SK-N-SH treated with all-trans-retinoic acid at 6 μM for 48 hours (cell line): Measurements from ENCODE around the gene ROBO2.

ENCODE experiments used
- ATAC-seq: fragments of 200-7000 bp; cut with Tn5 transposase; 3 replicates; pipeline ENCODE4 v1.9.1; 2020; ENCODE audit warnings: mild to moderate bottlenecking, moderate library complexity
- ARNTL ChIP-seq: fragments of 450-650 bp; formaldehyde crosslinking; IDR thresholded peaks from 2 replicates; pipeline ENCODE4 v1.5.0; 2020; ENCODE audit warnings: low read depth, mild to moderate bottlenecking, moderate library complexity, borderline replicate concordance
- BACH2 ChIP-seq: fragments of 250-450 bp; sonication (Bioruptor Pico); IDR thresholded peaks from 2 replicates; pipeline ENCODE4 v1.9.0; 2021; ENCODE audit warnings: mild to moderate bottlenecking, borderline replicate concordance
- CREB5 ChIP-seq: fragments of 250-450 bp; sonication (Bioruptor Pico); IDR thresholded peaks from 2 replicates; pipeline ENCODE4 v1.5.1; 2020; ENCODE audit warnings: low read depth, mild to moderate bottlenecking, moderate library complexity
- CSDC2 ChIP-seq: fragments of 250-450 bp; sonication (Bioruptor Pico); IDR thresholded peaks from 2 replicates; pipeline ENCODE4 v1.5.0; 2020; ENCODE audit warnings: mild to moderate bottlenecking, moderate library complexity
- CSRNP3 ChIP-seq: fragments of 250-450 bp; sonication (Bioruptor Pico); IDR thresholded peaks from 2 replicates; pipeline ENCODE4 v1.5.1; 2021; ENCODE audit warnings: mild to moderate bottlenecking, moderate library complexity
- ESRRG ChIP-seq: fragments of 250-450 bp; sonication (Bioruptor Pico); IDR thresholded peaks from 2 replicates; pipeline ENCODE4 v1.6.1; 2021; ENCODE audit warnings: mild to moderate bottlenecking
- ISL1 ChIP-seq: fragments of 250-450 bp; sonication (Bioruptor Pico); IDR thresholded peaks from 2 replicates; pipeline ENCODE4 v2.1.2; 2022; ENCODE audit warnings: mild to moderate bottlenecking, moderate library complexity
- OSR1 ChIP-seq: fragments of 250-450 bp; sonication (Bioruptor Pico); IDR thresholded peaks from 2 replicates; pipeline ENCODE4 v1.8.0; 2022; ENCODE audit warnings: moderate library complexity, mild to moderate bottlenecking, inconsistent platforms
- POU6F1 ChIP-seq: fragments of 250-450 bp; sonication (Bioruptor Pico); IDR thresholded peaks from 2 replicates; pipeline ENCODE4 v1.8.0; 2021; ENCODE audit warnings: low read depth, mild to moderate bottlenecking, moderate library complexity, borderline replicate concordance
- PPARA ChIP-seq: fragments of 250-450 bp; sonication (Bioruptor Pico); IDR thresholded peaks from 2 replicates; pipeline ENCODE4 v1.5.0; 2020; ENCODE audit warnings: mild to moderate bottlenecking, borderline replicate concordance
- RARB ChIP-seq: fragments of 250-450 bp; sonication (Bioruptor Pico); IDR thresholded peaks from 2 replicates; pipeline ENCODE4 v1.8.0; 2021; ENCODE audit warnings: mild to moderate bottlenecking, moderate library complexity
- SNAI2 ChIP-seq: fragments of 250-450 bp; sonication (Bioruptor Pico); IDR thresholded peaks from 2 replicates; pipeline ENCODE4 v1.5.0; 2020; ENCODE audit warnings: mild to moderate bottlenecking, moderate library complexity
- TCF4 ChIP-seq: fragments of 250-450 bp; sonication (Bioruptor Pico); IDR thresholded peaks from 2 replicates; pipeline ENCODE4 v1.8.0; 2021; ENCODE audit warnings: mild to moderate bottlenecking, moderate library complexity, borderline replicate concordance
- TOX ChIP-seq: fragments of 250-450 bp; sonication (Bioruptor Pico); IDR thresholded peaks from 2 replicates; pipeline ENCODE4 v1.8.0; 2021; ENCODE audit warnings: mild to moderate bottlenecking, moderate library complexity, borderline replicate concordance
- TSHZ2 ChIP-seq: fragments of 250-450 bp; sonication (Bioruptor Pico); IDR thresholded peaks from 2 replicates; pipeline ENCODE4 v1.5.0; 2020; ENCODE audit warnings: mild to moderate bottlenecking, moderate library complexity
- ZC3H10 ChIP-seq: fragments of 250-450 bp; sonication (Bioruptor Pico); IDR thresholded peaks from 2 replicates; pipeline ENCODE4 v1.5.1; 2021; ENCODE audit warnings: mild to moderate bottlenecking, moderate library complexity
- ZFP3 ChIP-seq: fragments of 250-450 bp; sonication (Bioruptor Pico); IDR thresholded peaks from 2 replicates; pipeline ENCODE4 v1.5.0; 2020; ENCODE audit warnings: mild to moderate bottlenecking, moderate library complexity
- ZFP30 ChIP-seq: fragments of 450-650 bp; formaldehyde crosslinking; IDR thresholded peaks from 2 replicates; pipeline ENCODE4 v1.5.0; 2022; ENCODE audit warnings: mild to moderate bottlenecking, moderate library complexity
- ZNF565 ChIP-seq: fragments of 450-650 bp; formaldehyde crosslinking; conservative IDR thresholded peaks from 2 replicates; pipeline ENCODE4 v1.5.0; 2020; ENCODE audit warnings: low read depth, mild to moderate bottlenecking, moderate library complexity
- ZNF70 ChIP-seq: fragments of 450-650 bp; formaldehyde crosslinking; IDR thresholded peaks from 2 replicates; pipeline ENCODE4 v1.5.0; 2020; ENCODE audit warnings: mild to moderate bottlenecking, moderate library complexity
- ZNF8 ChIP-seq: fragments of 450-650 bp; formaldehyde crosslinking; IDR thresholded peaks from 2 replicates; pipeline ENCODE4 v1.5.0; 2020; ENCODE audit warnings: mild to moderate bottlenecking, moderate library complexity

ROBO2 gene

GRCh38 chr3:77025471-77025870 lies 14.4 kb upstream of the ROBO2 start:
- no peak for TF ChIP-seq ISL1 (CRISPR knock-in tag)
- no peak for TF ChIP-seq SNAI2 (CRISPR knock-in tag)
- no peak for TF ChIP-seq RARB (CRISPR knock-in tag)
- no peak for TF ChIP-seq PPARA (CRISPR knock-in tag)
- TF ChIP-seq POU6F1 (CRISPR knock-in tag) = no peak
- TF ChIP-seq ARNTL (CRISPR knock-in tag) = no peak
- TF ChIP-seq CSRNP3 = no peak
- no peak for TF ChIP-seq TSHZ2 (CRISPR knock-in tag)
- no peak for ATAC-seq

GRCh38 chr3:77026904-77027634 lies 12.8 kb upstream of the ROBO2 start:
- ATAC-seq = no peak
- TF ChIP-seq TSHZ2 (CRISPR knock-in tag) (0 out of 2 replicates have a peak, but pooled peaks have one; percentile 39), CREB5 (peak; percentile 62; the same call in 1 of the 2 replicates), BACH2 (no peak), ZFP3 (CRISPR knock-in tag) (0 out of 2 replicates have a peak, but pooled peaks have one; percentile 59), ESRRG (CRISPR knock-in tag) (no peak), ZNF70 (CRISPR knock-in tag) (peak; percentile 69; the same call in 1 of the 2 replicates), CSDC2 (CRISPR knock-in tag) (no peak), ISL1 (CRISPR knock-in tag) (peak; percentile 93)

GRCh38 chr3:77028005-77028404 lies 11.9 kb upstream of the ROBO2 start:
- TF ChIP-seq ESRRG (CRISPR knock-in tag) = no peak
- TF ChIP-seq PPARA (CRISPR knock-in tag) = no peak
- no peak for TF ChIP-seq ZFP30 (CRISPR knock-in tag)
- TF ChIP-seq ZNF8 (CRISPR knock-in tag) = no peak
- TF ChIP-seq TCF4 (CRISPR knock-in tag) = no peak
- no peak for TF ChIP-seq SNAI2 (CRISPR knock-in tag)
- no peak for TF ChIP-seq BACH2
- no peak for TF ChIP-seq ZNF70 (CRISPR knock-in tag)
- no peak for TF ChIP-seq ZFP3 (CRISPR knock-in tag)
- TF ChIP-seq ZC3H10 (CRISPR knock-in tag) = no peak
- no peak for TF ChIP-seq OSR1 (CRISPR knock-in tag)
- TF ChIP-seq ZNF565 (CRISPR knock-in tag) = no peak
- TF ChIP-seq CREB5 = no peak
- no peak for TF ChIP-seq TOX (CRISPR knock-in tag)
- no peak for TF ChIP-seq CSRNP3
- ATAC-seq = no peak
